NCI-H2171 treated with DMSO at 0.1 percent for 48 hours (cell line): ENCODE results near the gene GRIP2.

Experiments
- DNase-seq: peaks from one replicate; lab custom pipeline; 2025; lab: John Stamatoyannopoulos, UW

GRIP2 gene

DNA sequence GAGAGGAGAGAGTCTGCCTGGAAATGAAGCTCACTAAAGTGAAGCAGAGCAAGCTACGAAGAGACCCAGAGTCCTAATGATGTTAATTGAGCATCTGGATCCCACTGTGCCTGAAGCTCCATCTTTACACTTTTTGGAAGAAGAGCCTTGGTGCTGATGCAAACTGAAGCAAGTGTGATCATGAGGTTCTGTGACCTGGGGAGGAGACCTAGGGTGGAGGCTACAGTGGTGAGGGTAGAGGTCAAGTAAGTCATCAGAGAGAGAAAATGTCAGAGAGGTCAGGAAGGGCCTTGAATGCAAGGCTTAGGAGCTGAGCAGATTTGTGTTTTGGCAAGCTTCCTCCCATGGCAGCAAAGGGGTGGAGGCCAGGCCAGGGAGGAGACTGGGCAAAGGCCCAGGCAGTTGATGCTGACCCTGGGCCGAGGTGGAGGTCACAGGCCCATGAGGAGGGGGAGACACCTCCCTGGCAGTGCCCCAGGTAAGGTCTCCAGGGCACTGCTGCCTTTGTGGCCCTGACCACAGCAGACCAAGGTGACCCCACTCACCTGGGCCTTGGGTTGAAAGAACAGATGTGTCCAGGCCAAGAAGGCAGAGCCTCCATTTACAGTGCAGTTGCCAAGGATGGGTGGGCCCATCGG, 1.6 kb downstream of the GRIP2 start:
- no peak for DNase-seq

- DNase-seq = no peak
These were observed 2.3 kb downstream of the GRIP2 start for GRCh38 chr3:14537590-14538450.

DNA sequence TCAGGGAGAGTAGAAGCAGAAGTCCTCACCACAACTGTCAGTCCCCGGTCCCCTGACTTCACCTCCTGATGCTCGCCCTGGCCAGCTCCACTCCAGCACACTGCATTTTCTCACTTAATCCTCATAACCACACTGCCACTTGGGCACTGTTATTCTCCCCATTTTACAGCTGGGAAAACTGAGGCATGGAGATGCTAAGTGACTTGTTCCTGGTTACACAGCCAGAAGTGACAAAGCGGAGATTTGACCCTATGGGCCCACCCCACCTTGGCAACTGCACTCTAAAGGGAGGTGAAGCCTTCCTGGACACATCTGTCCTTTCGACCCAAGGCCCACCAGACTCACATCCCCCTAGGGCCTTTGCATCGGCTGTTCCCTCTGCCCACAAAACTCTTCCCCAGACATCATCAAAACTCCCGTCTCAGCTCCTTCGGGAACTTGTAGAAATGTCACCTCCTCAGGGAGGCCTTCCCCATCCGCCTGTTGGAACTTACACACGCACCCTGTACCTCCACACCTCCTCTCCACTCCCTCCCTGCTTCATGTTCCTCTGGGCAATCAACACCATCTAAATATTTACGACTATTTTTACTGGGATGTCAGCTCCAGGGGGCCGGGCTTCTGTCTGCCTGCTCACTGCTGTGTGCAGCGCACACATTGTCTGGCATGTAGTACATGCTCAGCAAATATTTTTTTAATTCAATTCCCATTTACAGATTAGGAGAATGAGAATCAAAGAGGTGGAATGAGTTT, 3.1 kb downstream of the GRIP2 start:
- DNase-seq = no peak

GRCh38 chr3:14536055-14536815, 3.9 kb downstream of the GRIP2 start:
- DNase-seq = no peak

DNA sequence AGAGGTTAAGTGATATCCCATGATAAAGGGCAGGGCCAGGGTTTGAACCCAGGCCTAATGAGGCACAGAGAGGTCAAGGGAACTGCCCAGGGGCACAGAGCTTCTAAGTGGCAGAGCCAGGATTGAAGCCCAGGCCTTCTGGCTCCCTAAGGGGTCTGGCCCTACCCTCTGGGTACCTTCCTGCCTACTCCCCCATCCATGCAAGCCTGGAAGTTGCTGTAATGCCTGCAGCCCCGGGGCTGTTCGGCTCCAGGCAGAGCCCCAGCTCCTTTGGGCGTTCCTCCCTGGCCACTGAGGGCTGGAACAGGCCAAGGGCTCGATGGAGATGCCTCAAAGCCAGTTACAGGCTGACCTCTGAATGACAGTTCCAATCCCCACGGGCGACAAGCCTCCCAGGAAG, 4.5 kb downstream of the GRIP2 start:
- no peak for DNase-seq

GRCh38 chr3:14534516-14535191, 5.5 kb downstream of the GRIP2 start:
- DNase-seq = no peak

GRCh38 chr3:14533457-14533958, 6.6 kb downstream of the GRIP2 start:
- no peak for DNase-seq

GRCh38 chr3:14532691-14533456, 7.3 kb downstream of the GRIP2 start:
- DNase-seq = no peak

- no peak for DNase-seq
These were observed 8.2 kb downstream of the GRIP2 start for GRCh38 chr3:14531856-14532395.

- DNase-seq = no peak
These were observed 12.1 kb downstream of the GRIP2 start for GRCh38 chr3:14528081-14528480.

DNA sequence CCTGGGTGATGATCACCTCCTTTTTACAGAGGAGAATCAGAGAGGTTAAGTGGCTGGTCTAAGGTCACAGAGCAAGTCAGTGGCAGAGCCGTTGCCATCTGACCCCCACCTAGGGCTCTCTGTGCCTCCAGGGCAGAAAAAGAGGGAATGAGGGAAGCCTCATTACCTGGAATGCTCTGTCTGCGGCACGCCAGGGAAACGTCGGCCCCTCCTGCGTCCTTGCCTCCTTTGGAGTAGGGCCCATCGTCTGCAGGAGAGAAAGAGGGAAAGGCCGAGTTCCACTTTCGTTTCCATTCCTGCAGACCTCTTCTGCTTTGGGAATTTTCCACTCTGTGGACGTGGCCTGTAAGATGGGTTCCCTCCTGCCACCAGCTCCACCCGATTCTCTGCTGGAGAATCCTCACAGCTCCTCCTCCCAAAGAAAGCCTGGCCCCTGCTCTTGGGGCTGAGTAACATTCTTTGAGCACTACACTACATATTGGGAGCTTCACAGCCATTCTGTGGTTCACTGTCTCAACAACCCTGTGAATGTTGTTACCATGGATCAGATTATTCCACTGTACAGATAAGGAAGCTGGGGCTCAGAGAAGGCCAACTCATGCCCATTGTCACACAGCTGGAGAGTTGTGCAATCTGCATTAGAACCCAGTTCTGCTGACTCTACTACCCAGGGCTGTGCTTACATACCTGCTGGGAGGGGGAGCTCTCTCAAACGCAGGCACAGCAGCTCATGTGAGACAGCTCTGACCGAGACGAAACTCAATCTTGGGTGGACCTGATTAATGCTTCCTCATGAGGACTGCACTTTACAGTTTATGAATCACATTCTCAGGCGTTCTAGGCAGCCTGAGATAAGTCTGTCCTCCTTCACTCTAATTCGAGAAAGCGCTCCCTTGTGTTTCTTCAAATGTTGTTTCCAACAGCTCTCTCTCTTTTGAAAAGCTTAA, 14.2 kb downstream of the GRIP2 start:
- DNase-seq = no peak

GRCh38 chr3:14524920-14525660, 15.1 kb downstream of the GRIP2 start:
- DNase-seq = no peak

GRCh38 chr3:14524311-14524711, 15.8 kb downstream of the GRIP2 start:
- no peak for DNase-seq

DNA sequence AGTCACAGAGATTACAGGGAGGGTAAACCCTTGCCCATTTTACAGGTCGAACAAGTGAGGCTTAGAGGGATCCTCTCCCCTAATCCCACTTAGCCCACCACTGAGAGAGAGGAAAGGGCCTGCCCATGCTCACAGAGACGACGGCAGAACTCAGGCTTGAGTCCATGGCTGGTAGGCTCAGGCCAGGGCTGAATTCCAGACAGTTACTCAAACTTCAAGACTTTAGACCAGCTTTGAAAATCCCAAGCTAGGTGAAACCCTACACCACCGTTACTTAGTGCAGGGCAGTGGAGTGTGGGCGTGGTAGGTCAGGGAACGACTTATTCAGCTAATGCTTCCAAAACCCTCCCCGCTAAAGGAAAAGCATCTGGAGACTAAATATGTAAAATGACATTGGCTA, 16.4 kb downstream of the GRIP2 start:
- DNase-seq = no peak

DNA sequence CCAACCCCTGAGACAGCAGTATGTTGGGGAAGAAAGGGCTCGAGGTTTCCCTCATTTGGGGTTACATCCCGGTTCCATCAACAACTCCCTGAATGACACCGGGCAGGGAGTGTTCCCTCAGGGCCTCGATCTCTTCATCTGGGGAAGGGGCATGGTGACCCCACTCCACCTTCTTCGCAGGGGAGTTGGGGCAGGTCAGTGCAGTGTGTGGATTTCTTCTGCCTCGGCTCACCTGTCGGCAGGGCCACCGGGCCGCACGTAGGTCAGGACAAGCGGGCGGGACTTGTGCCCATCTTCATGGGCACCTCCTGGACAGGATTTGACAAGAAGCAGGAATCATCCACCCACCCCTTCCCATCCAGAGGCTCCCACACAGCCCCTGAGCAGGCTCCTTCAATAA, 17.4 kb downstream of the GRIP2 start:
- DNase-seq = no peak

GRCh38 chr3:14522129-14522691, 17.9 kb downstream of the GRIP2 start:
- DNase-seq = no peak

DNA sequence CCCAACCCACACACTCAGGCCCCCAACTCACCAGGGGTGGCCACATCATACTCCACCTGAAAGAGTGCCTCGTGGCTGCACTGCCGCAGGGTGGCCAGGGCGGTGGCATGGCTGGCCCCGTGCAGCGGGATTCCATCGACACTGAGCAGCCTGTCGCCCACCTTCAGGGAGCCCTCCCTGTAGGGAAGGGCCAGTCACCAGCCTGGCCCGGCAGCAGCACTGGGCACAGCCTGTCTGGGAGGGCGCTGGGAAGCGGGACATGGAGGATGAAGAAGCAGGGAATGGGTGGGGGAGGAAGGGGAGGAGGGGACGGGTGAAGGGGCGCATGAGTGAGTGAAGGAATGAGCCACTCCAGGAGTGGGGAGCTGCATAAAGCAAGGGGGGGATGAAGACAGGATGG, 18.5 kb downstream of the GRIP2 start:
- no peak for DNase-seq

GRCh38 chr3:14520967-14521366, 19.2 kb downstream of the GRIP2 start:
- no peak for DNase-seq
